Nephron progenitor cell (in vitro differentiated cells): Measurements from ENCODE around the gene SIX5.

Experiments
- DNase-seq: peaks from one replicate; pipeline ENCODE4 v3.0.0; 2021
- H3K27ac Mint-ChIP-seq: 2 replicates; pipeline ENCODE4 v1.8.0; 2021; ENCODE audit warnings: mild to moderate bottlenecking, moderate library complexity, mixed read lengths
- H3K27me3 Mint-ChIP-seq: 2 replicates; pipeline ENCODE4 v1.8.0; 2021; ENCODE audit warnings: mild to moderate bottlenecking, low read depth, mixed read lengths; ENCODE audit not compliant: poor library complexity
- H3K36me3 Mint-ChIP-seq: 2 replicates; pipeline ENCODE4 v1.8.0; 2021; ENCODE audit warnings: low read depth, mixed read lengths
- H3K4me1 Mint-ChIP-seq: 2 replicates; pipeline ENCODE4 v1.8.0; 2021; ENCODE audit warnings: mixed read lengths
- H3K4me3 Mint-ChIP-seq: 2 replicates; pipeline ENCODE4 v1.8.0; 2021; ENCODE audit warnings: mild to moderate bottlenecking, moderate library complexity, mixed read lengths
- H3K9me3 Mint-ChIP-seq: 2 replicates; pipeline ENCODE4 v1.8.0; 2021; ENCODE audit warnings: mild to moderate bottlenecking, moderate library complexity, mixed read lengths
- CTCF ChIP-seq: fragments of 200-600 bp; sonication (generic); IDR thresholded peaks from 2 replicates; pipeline ENCODE4 v1.5.0; 2021; ENCODE audit warnings: antibody characterized with exemption

SIX5 gene

GRCh38 chr19:45814851-45815480 is 45.9 kb upstream of the SIX5 start, which contains the start of gene RSPH6A:
TSS of gene RSPH6A (minus strand) at chr19:45815308. CDS start at chr19:45815176, 132 bp downstream.
- peak within 1 kb of the TSS; percentile 87 for H3K4me3 Mint-ChIP-seq
- H3K9me3 Mint-ChIP-seq = no peaks in the 10 kb centered on the region
- TF ChIP-seq CTCF = no peak

GRCh38 chr19:45814166-45814780 is 45.2 kb upstream of the SIX5 start:
- no peak for TF ChIP-seq CTCF
- no peak overlapping the region for H3K27ac Mint-ChIP-seq
- no peak for DNase-seq
- H3K27me3 Mint-ChIP-seq = peaks cover 9% of the 10 kb centered on the region
- H3K9me3 Mint-ChIP-seq = no peaks in the 10 kb centered on the region
- peaks cover 39% of the 10 kb centered on the region for H3K4me1 Mint-ChIP-seq
- peak overlapping the region; percentile 75 for H3K4me3 Mint-ChIP-seq
- no peaks in the 10 kb centered on the region for H3K36me3 Mint-ChIP-seq

More at GRCh38 chr19:45814851-45815480, 45.9 kb upstream of the SIX5 start, which contains the start of gene RSPH6A:
- peak within 1 kb of the TSS; percentile 54 for H3K27ac Mint-ChIP-seq
- no peaks in the 10 kb centered on the region for H3K36me3 Mint-ChIP-seq
- peaks cover 40% of the 10 kb centered on the region for H3K4me1 Mint-ChIP-seq
- DNase-seq = peak; percentile 30
- H3K27me3 Mint-ChIP-seq = peaks cover 6% of the 10 kb centered on the region

GRCh38 chr19:45812297-45812696 is 43.2 kb upstream of the SIX5 start:
- TF ChIP-seq CTCF = no peak
- H3K27me3 Mint-ChIP-seq = peaks cover 9% of the 10 kb centered on the region
- H3K9me3 Mint-ChIP-seq = no peaks in the 10 kb centered on the region
- H3K36me3 Mint-ChIP-seq = no peaks in the 10 kb centered on the region
- DNase-seq = no peak
- H3K4me3 Mint-ChIP-seq = peak overlapping the region; percentile 37
- H3K27ac Mint-ChIP-seq = no peak overlapping the region
- H3K4me1 Mint-ChIP-seq = peaks cover 23% of the 10 kb centered on the region

DNA sequence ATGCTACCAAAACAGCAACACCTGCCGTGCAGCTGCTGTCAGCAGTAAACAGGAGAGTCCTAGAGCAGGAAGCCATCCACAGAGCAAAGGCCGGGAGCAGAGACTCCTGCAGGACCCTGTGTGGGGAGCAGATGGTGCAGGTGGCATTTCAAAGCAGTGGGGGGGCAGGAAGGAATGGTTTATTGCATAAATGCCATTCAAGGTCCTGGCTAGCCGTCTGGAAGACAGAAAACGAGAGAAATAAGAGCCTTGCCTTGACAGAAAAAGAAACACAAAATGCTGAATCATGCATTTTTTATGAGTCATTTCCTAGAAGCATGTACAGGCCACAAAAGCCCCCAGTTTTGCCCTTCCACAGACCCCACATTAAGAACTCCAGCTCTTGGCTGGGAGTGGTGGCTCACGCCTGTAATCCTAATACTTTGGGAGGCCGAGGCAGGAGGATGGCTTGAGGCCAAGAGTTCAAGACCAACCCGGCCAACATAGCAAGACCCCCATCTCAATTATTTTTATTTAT is 40.6 kb upstream of the SIX5 start:
- H3K27ac Mint-ChIP-seq = peak overlapping the region; percentile 8

DNA sequence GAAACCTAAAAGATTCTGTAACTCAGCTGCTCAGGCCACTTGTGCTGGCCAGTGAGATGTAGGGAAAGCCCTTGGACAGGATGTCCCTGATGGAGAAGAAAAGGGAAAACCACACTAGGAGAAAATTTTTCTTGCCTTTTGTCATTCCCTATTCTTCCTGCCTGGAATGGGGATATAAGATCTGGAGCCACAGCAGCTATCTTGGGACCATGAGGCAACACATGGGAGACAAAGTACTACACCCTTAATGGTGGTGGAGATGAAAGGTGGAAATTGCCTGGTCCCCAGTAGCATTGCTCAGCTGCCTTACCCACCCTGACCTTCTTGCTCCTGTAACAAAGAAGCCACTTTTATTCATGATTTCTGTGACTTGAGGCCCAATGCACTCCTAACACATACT is 36.7 kb upstream of the SIX5 start:
- H3K4me1 Mint-ChIP-seq = peaks cover 37% of the 10 kb centered on the region
- DNase-seq = no peak
- H3K9me3 Mint-ChIP-seq = no peaks in the 10 kb centered on the region

More for the DNA sequence above, 40.6 kb upstream of the SIX5 start:
- TF ChIP-seq CTCF = no peak
- peaks cover 18% of the 10 kb centered on the region for H3K4me1 Mint-ChIP-seq
- H3K36me3 Mint-ChIP-seq = no peaks in the 10 kb centered on the region
- H3K4me3 Mint-ChIP-seq = no peak overlapping the region
- no peaks in the 10 kb centered on the region for H3K9me3 Mint-ChIP-seq
- no peak for DNase-seq
- H3K27me3 Mint-ChIP-seq = peaks cover 12% of the 10 kb centered on the region

More for the DNA sequence above, 36.7 kb upstream of the SIX5 start:
- no peak overlapping the region for H3K4me3 Mint-ChIP-seq
- no peak for TF ChIP-seq CTCF
- peaks cover 7% of the 10 kb centered on the region for H3K27me3 Mint-ChIP-seq
- no peak overlapping the region for H3K27ac Mint-ChIP-seq
- H3K36me3 Mint-ChIP-seq = no peaks in the 10 kb centered on the region
